ENCODE results near the gene TMEM244. TPM values are rescaled to one million over a fixed set of nuclear protein-coding genes. Genes with fewer than 3 reads are reported as not detected.
A peak's percentile ranks its signal among the peaks of the same experiment; 100 is the strongest.

The TMEM244 gene
- total RNA-seq, 1 experiment from 2014 or later: not detected

GRCh38 chr6:129863664-129864063, 2.5 kb upstream of the TMEM244 start:
- Mint-ChIP-seq H3K27ac (no peak overlapping the region), H3K4me3 (no peak overlapping the region), H3K9me3 (peaks cover 7% of the 10 kb centered on the region), H3K4me1 (peaks cover 37% of the 10 kb centered on the region), H3K36me3 (peaks cover 8% of the 10 kb centered on the region; the same call in 1 of the 2 replicates), H3K27me3 (ENCODE audit: low read depth) (no peaks in the 10 kb centered on the region)
- DNase-seq (ENCODE audit: low spot score) (no peak), ATAC-seq (no peak)
- CTCF ChIA-PET: no interaction called here
- TF ChIP-seq IRF2 (CRISPR knock-in tag; IDR thresholded peaks at IDR 0.05; ENCODE audit: borderline replicate concordance, low read depth): no peak
- TF ChIP-seq USF2 (CRISPR knock-in tag; IDR thresholded peaks at IDR 0.05): no peak
- TF ChIP-seq GRHL2 (CRISPR knock-in tag; IDR thresholded peaks at IDR 0.05; ENCODE audit: insufficient replicate concordance, severe bottlenecking): no peak
- TF ChIP-seq NFE2L1 (CRISPR knock-in tag; IDR thresholded peaks at IDR 0.05): no peak
- TF ChIP-seq KAT7 (CRISPR knock-in tag; IDR thresholded peaks at IDR 0.05; ENCODE audit: borderline replicate concordance): no peak
- TF ChIP-seq CBFB (CRISPR knock-in tag; IDR thresholded peaks at IDR 0.05; ENCODE audit: low read depth): no peak
- TF ChIP-seq PRDM15 (CRISPR knock-in tag; IDR thresholded peaks at IDR 0.05): no peak
- TF ChIP-seq PREB (CRISPR knock-in tag; IDR thresholded peaks at IDR 0.05; ENCODE audit: borderline replicate concordance): no peak
- POLR2A ChIA-PET: no interaction called here

- ATAC-seq: no peak; the same call in 1 of the 2 replicates
- Mint-ChIP-seq H3K9me3 (no peaks in the 10 kb centered on the region), H3K27me3 (ENCODE audit: low read depth) (no peaks in the 10 kb centered on the region), H3K36me3 (no peaks in the 10 kb centered on the region), H3K27ac (peak overlapping the region; percentile 7; the same call in 1 of the 2 replicates), H3K4me3 (no peak overlapping the region), H3K4me1 (peaks cover 16% of the 10 kb centered on the region)
- CTCF ChIA-PET: no interaction called here
- POLR2A ChIA-PET: interaction anchor here (0.6 kb wide), 1 partner anchor 12 kb away, joined by 5 read pairs; no protein-coding TSS in a partner anchor
- TF ChIP-seq E2F1 (CRISPR knock-in tag; IDR thresholded peaks at IDR 0.05) (no peak), RELA (CRISPR knock-in tag; IDR thresholded peaks at IDR 0.05; ENCODE audit: borderline replicate concordance) (no peak), ZNF263 (CRISPR knock-in tag; IDR thresholded peaks at IDR 0.05; ENCODE audit: low read depth) (no peak), HMGXB4 (CRISPR knock-in tag; IDR thresholded peaks at IDR 0.05) (no peak), MYBL2 (CRISPR knock-in tag; IDR thresholded peaks at IDR 0.05) (no peak), E2F5 (CRISPR knock-in tag; IDR thresholded peaks at IDR 0.05) (no peak), ZNF138 (CRISPR knock-in tag; conservative IDR thresholded peaks at IDR 0.05) (no peak), NFE2L1 (CRISPR knock-in tag; IDR thresholded peaks at IDR 0.05) (no peak), TEAD4 (CRISPR knock-in tag; IDR thresholded peaks at IDR 0.05) (no peak), MLX (CRISPR knock-in tag; IDR thresholded peaks at IDR 0.05) (no peak)
- no peak for DNase-seq (ENCODE audit: low spot score)
Observed at GRCh38 chr6:129859524-129859923, 1.6 kb downstream of the TMEM244 start.
